Upper lobe of right lung (tissue), 1 donor: Measurements from ENCODE around the gene DMD. TPM values are rescaled to one million over a fixed set of nuclear protein-coding genes. Genes with fewer than 3 reads are reported as not detected.

Experiments
- ATAC-seq: fragments of 200-7000 bp; cut with Tn5 transposase; one replicate; pipeline ENCODE4 v1.9.1; 2020; ENCODE audit warnings: mild to moderate bottlenecking, moderate library complexity
- DNase-seq: peaks from one replicate; pipeline ENCODE4 v3.0.0-alpha.2; 2020
- H3K27ac ChIP-seq: fragments of 200-600 bp; one replicate; pipeline ENCODE4 v1.8.0; 2022
- H3K27me3 ChIP-seq: fragments of 200-600 bp; one replicate; pipeline ENCODE4 v1.8.0; 2022; ENCODE audit warnings: mild to moderate bottlenecking
- H3K36me3 ChIP-seq: fragments of 200-600 bp; one replicate; pipeline ENCODE4 v1.8.0; 2022
- H3K4me1 ChIP-seq: fragments of 200-600 bp; one replicate; pipeline ENCODE4 v1.8.0; 2022
- H3K4me3 ChIP-seq: fragments of 200-600 bp; one replicate; pipeline ENCODE4 v1.8.0; 2022; ENCODE audit warnings: mild to moderate bottlenecking
- H3K9me3 ChIP-seq: fragments of 200-600 bp; one replicate; pipeline ENCODE4 v1.8.0; 2022
- intact Hi-C: fragments of 100-400 bp; cut with DNase I; formaldehyde crosslinking; loops from one replicate; pipeline ENCODE4 v1.11.0; 2022
- total RNA-seq: library from RNA; stranded (reverse); fragmentation: NEBNext Ultra II Directional; extraction: Animal tissue kit (Norgen Biotek cat#: 25700); gene quantifications from one replicate; pipeline ENCODE4 v1.2.1, GENCODE V29; 2021
- TF ChIP-seq, protein P1 (sequence below): fragments of 200-600 bp; IDR thresholded peaks from one replicate; pipeline ENCODE4 v1.8.0; 2022; ENCODE audit warnings: antibody characterized with exemption
- donor health status: DM: no; HTN: yes; CAD: no; lungs with severe emphysema.

DMD gene
- total RNA-seq, 1 donor from 2014 or later: 24.7 TPM

DNA sequence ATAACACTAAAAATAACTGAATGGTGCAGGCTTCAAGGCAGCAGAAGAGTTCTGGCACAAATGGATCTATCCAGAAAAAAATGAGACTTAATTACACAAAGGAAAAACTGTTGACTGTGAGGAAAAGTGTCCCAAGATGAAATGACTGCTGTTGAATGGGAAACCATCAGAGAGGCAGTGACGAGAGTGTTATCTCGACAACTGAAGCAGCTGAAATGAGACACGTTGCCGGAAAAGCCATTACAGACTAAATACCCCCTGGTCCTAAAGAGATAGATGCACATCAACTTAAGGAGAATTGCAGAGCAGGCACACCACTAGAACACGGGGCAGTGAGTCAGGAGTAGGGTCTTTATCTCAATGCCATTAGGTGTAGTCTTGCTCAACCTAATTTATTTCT lies 277.8 kb downstream of the DMD start:
- ATAC-seq (no peak), DNase-seq (no peak)
- Histone ChIP-seq H3K9me3 (no peaks in the 10 kb centered on the region), H3K4me3 (no peak overlapping the region), H3K36me3 (no peaks in the 10 kb centered on the region), H3K27ac (no peak overlapping the region), H3K27me3 (no peaks in the 10 kb centered on the region), H3K4me1 (no peaks in the 10 kb centered on the region)
- TF ChIP-seq, protein P1, sequence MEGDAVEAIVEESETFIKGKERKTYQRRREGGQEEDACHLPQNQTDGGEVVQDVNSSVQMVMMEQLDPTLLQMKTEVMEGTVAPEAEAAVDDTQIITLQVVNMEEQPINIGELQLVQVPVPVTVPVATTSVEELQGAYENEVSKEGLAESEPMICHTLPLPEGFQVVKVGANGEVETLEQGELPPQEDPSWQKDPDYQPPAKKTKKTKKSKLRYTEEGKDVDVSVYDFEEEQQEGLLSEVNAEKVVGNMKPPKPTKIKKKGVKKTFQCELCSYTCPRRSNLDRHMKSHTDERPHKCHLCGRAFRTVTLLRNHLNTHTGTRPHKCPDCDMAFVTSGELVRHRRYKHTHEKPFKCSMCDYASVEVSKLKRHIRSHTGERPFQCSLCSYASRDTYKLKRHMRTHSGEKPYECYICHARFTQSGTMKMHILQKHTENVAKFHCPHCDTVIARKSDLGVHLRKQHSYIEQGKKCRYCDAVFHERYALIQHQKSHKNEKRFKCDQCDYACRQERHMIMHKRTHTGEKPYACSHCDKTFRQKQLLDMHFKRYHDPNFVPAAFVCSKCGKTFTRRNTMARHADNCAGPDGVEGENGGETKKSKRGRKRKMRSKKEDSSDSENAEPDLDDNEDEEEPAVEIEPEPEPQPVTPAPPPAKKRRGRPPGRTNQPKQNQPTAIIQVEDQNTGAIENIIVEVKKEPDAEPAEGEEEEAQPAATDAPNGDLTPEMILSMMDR: no peak
- intact Hi-C loops: no loop called here

DNA sequence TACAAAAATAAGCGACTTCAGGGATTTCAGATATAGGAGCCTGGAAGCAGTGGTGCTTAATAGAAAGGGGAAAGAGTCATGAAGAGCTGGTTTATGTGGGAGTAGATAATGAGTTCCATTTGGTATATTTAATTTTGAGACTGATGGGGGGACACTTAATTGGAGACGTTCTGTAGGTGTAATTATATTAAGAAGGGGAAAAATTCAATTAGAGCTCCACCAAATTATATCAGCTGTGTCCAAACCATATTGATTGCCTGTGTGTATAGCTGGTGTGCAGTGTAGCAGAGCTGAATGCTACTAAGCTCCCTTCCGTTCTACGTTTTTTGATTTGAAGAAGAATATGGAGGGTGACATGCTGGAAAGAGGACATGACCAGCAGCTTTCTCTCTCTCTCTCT lies 282.3 kb downstream of the DMD start:
- no peak overlapping the region for H3K4me3 ChIP-seq
- no peak overlapping the region for H3K27ac ChIP-seq
- H3K9me3 ChIP-seq: no peaks in the 10 kb centered on the region
- H3K36me3 ChIP-seq: no peaks in the 10 kb centered on the region
- no peaks in the 10 kb centered on the region for H3K27me3 ChIP-seq
- TF ChIP-seq, protein P1: no peak
- DNase-seq (no peak), ATAC-seq (no peak)
- intact Hi-C loops: no loop called here
- no peaks in the 10 kb centered on the region for H3K4me1 ChIP-seq

DNA sequence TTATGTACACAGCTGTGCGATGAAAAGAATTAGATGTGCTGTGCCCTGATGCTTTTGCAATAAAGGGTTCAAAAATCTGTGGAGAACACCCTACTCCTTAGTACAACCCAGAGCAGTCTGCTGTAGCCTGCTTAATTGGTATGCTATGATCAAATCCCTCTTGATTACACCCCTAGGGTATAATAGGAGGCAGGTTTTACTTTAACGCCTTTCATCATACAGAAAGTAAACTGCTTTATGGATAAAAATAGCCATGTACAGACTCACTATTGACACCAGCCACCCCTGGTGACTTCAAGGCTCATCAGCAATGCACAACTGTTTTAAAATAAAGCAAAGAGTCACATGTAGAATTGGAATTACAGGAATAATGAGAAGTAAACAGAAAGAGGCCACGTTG lies 315.3 kb downstream of the DMD start:
- DNase-seq (no peak), ATAC-seq (no peak)
- no peaks in the 10 kb centered on the region for H3K9me3 ChIP-seq
- no peaks in the 10 kb centered on the region for H3K27me3 ChIP-seq
- H3K4me1 ChIP-seq: no peaks in the 10 kb centered on the region
- H3K4me3 ChIP-seq: no peak overlapping the region
- no peak overlapping the region for H3K27ac ChIP-seq
- TF ChIP-seq, protein P1: no peak
- intact Hi-C loops: no loop called here
- H3K36me3 ChIP-seq: no peaks in the 10 kb centered on the region

DNA sequence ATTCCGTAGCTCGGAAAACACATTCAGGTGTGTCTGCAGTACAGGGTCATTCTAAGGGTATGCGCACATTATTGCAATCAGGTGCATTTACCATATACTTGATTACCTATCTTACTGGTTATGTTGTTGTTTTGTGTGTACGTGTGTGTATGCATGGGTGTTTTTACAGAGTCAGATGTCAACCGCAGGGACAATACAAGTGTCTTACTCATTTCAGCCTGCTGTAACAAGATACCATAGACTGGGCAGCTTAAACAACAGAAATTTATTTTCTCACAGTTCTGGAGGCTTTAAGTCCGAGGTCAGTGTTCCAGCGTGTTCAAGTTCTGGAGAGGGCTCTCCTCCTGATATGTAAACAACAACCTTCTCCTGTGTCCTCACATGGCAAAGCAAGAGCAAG lies 316.7 kb downstream of the DMD start:
- H3K27ac ChIP-seq: no peak overlapping the region
- H3K36me3 ChIP-seq: no peaks in the 10 kb centered on the region
- H3K9me3 ChIP-seq: no peaks in the 10 kb centered on the region
- DNase-seq: no peak
- no peak overlapping the region for H3K4me3 ChIP-seq
- no peaks in the 10 kb centered on the region for H3K4me1 ChIP-seq
- intact Hi-C loops: no loop called here
- TF ChIP-seq, protein P1: no peak
- no peak for ATAC-seq
- H3K27me3 ChIP-seq: no peaks in the 10 kb centered on the region

DNA sequence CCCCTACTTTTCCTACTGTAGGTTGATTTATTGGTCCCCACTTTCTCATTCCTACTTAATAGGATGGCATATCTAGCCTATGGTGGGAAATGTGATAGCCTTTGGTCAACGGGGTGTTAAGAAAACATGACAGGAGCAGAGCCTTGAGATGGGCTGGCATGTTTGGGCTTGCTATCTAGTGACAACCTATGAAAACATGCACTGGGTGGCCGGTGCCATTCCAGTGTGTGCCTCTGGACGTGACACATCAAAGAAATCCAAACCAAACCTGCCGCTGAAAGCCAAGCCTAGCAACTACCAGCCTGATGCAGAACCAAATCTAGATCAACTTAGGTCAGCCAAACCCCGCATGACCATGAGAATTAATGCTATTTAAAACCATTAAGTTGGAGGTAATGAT lies 317.6 kb downstream of the DMD start:
- no peaks in the 10 kb centered on the region for H3K36me3 ChIP-seq
- H3K4me1 ChIP-seq: no peaks in the 10 kb centered on the region
- DNase-seq (no peak), ATAC-seq (no peak)
- intact Hi-C loops: no loop called here
- H3K4me3 ChIP-seq: no peak overlapping the region
- TF ChIP-seq, protein P1: no peak
- H3K27me3 ChIP-seq: no peaks in the 10 kb centered on the region
- no peak overlapping the region for H3K27ac ChIP-seq
- H3K9me3 ChIP-seq: no peaks in the 10 kb centered on the region

DNA sequence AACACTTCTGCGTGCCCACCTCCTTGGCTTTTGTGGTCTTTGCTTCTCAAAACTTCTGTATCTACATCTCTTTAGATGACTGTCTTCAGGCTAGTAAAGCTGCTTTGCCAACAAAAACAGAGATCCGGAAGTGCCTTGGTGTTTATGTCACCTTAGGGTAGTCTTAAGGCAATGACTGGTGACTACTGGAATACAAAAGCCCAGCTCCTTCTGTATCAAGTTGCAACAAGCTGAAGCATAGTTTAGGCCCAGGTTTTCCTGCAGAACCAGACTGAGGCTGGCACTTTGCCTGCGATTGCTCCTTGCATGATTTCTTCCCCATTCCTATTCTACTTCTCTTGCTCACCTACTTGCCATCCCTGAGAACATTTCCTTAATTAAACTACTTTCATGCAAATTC lies 333.8 kb downstream of the DMD start:
- no peak overlapping the region for H3K27ac ChIP-seq

More for the DNA sequence above, 333.8 kb downstream of the DMD start:
- Histone ChIP-seq H3K27me3 (no peaks in the 10 kb centered on the region), H3K4me3 (no peak overlapping the region), H3K4me1 (no peaks in the 10 kb centered on the region), H3K36me3 (no peaks in the 10 kb centered on the region), H3K9me3 (no peaks in the 10 kb centered on the region)
- TF ChIP-seq, protein P1: no peak
- no peak for ATAC-seq
- DNase-seq: no peak
- intact Hi-C loops: no loop called here
